ENCODE results near the gene TRIM38.

GRCh38 chr6:26019261-26019830 lies 56.7 kb downstream of the TRIM38 start:
- TF ChIP-seq POLR2A (IDR thresholded peaks at IDR 0.05) = no peak
- TF ChIP-seq POLR2AphosphoS5 (IDR thresholded peaks at IDR 0.05; ENCODE audit: insufficient read depth in 1 of 2, low read depth in 1 of 2) = no peak
- TF ChIP-seq CTCF (IDR thresholded peaks at IDR 0.05) = no peak
